ENCODE measurements around the gene MAN1B1.

DNA sequence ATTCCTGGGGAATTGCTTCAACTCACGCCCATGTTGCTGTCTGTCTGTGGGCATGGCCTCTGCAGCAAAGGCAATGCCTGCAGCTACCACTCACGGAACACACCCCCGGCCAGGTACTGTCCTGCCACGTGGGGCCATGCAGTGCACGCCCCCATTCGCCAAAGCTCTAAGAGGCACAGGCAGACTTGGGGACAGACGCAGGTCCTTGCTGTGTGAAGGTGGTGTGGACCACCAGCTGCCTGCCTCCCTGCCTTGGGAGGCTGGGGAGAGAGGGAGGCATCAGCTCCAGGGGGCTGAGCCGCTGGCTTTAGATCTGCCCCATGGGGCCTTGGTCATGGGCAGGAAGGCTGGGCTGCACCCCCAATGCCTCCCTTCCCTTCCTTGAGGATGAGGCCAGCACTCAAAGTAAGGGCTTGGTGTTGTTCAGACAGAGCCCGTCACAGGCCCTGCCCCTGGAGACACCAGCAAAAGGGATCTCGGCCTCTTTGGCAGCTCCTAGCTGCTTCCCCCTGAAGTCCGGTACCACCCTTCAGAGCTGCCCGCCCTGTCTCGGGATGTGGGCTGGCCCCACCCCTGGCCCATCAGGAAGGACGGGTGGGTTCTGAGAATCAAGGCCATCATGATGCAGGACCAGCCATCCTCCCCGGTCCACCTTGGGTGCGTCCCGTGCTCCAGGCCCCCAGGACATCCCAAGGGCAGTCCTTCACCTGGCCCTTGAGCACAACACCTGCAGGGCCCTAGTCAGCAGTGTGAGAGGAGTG is 54.4 kb downstream of the MAN1B1 start:
- TF ChIP-seq, protein P1, sequence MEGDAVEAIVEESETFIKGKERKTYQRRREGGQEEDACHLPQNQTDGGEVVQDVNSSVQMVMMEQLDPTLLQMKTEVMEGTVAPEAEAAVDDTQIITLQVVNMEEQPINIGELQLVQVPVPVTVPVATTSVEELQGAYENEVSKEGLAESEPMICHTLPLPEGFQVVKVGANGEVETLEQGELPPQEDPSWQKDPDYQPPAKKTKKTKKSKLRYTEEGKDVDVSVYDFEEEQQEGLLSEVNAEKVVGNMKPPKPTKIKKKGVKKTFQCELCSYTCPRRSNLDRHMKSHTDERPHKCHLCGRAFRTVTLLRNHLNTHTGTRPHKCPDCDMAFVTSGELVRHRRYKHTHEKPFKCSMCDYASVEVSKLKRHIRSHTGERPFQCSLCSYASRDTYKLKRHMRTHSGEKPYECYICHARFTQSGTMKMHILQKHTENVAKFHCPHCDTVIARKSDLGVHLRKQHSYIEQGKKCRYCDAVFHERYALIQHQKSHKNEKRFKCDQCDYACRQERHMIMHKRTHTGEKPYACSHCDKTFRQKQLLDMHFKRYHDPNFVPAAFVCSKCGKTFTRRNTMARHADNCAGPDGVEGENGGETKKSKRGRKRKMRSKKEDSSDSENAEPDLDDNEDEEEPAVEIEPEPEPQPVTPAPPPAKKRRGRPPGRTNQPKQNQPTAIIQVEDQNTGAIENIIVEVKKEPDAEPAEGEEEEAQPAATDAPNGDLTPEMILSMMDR (optimal IDR thresholded peaks at IDR 0.05 in 1 of 3, IDR thresholded peaks at IDR 0.05 in 1 of 3, conservative IDR thresholded peaks at IDR 0.05 in 1 of 3; ENCODE audit: extremely low read depth in 1 of 3, insufficient read depth in 2 of 3, low read length in 3 of 3), result no peak
- no peak for TF ChIP-seq EZH2 (IDR thresholded peaks at IDR 0.05; ENCODE audit: low read length)

All from keratinocyte (primary cell).